Activated T-cell treated with anti-CD3 and anti-CD28 coated beads, Interleukin-2, amount 50 U/mL, for 24 hours (primary cell): ENCODE data around the gene COX19.
A peak's percentile ranks its signal among the peaks of the same experiment; 100 is the strongest.
"Not testable (repeated sequence)": the region's sequence is repeated elsewhere in the genome, so short reads cannot be mapped to it uniquely, and the experiment has no call there.

ENCODE experiments used
- DNase-seq: peaks from one replicate; pipeline ENCODE4 v3.0.0-alpha.2; 2020
- H3K27ac Mint-ChIP-seq: 2 replicates; pipeline ENCODE4 v1.8.0; 2020; ENCODE audit warnings: mild to moderate bottlenecking, mixed read lengths
- H3K27me3 Mint-ChIP-seq: 2 replicates; pipeline ENCODE4 v1.8.0; 2020; ENCODE audit warnings: mixed read lengths
- H3K36me3 Mint-ChIP-seq: 2 replicates; pipeline ENCODE4 v1.8.0; 2020; ENCODE audit warnings: low read depth, mixed read lengths
- H3K4me1 Mint-ChIP-seq: 2 replicates; pipeline ENCODE4 v1.8.0; 2020; ENCODE audit warnings: low read depth, mixed read lengths
- H3K4me3 Mint-ChIP-seq: 2 replicates; pipeline ENCODE4 v1.8.0; 2020; ENCODE audit warnings: mild to moderate bottlenecking, moderate library complexity, mixed read lengths
- H3K9me3 Mint-ChIP-seq: 2 replicates; pipeline ENCODE4 v1.8.0; 2020; ENCODE audit warnings: mixed read lengths

Gene COX19

DNA sequence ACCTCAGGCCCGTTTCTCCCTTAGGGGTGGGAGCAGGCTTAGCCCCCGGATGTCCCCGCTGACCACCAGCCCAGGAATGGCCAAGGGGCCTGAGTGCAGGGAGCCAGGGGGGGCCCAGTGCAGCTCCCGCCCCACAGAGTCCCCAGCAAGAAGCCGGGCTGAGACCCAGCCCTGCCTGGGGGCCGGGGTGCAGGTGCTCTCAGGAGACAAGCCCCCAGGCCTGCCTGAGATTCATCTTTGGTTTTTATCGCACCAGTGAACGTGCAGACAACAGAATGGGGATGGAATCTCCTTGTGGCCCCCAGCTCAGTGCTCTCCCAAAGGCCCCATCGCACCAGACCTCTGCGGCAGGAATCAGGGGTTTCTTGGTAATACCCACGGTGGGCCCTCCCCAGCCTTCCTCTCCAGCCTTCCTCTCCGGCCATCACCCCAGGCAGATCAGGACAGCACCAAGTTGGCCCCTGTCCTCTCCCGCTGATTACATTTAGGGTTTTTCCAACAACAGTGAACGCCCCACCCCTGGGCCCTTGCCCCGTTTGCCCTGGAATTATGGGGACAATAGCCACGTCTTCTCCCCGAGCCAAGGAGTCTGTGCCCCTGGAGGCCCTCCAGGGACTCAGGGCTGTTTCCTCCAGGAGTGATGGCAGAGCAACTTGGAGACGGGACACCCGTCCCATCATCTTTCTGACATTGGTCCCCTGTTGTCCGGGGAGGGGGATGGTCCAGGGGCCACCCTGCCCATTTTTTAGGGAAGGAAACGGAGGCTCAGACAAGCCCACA is 43.3 kb downstream of the COX19 start:
- no peak for DNase-seq
- H3K9me3 Mint-ChIP-seq: peaks cover 2% of the 10 kb centered on the region
- no peaks in the 10 kb centered on the region for H3K27me3 Mint-ChIP-seq
- peaks cover 54% of the 10 kb centered on the region for H3K36me3 Mint-ChIP-seq
- H3K27ac Mint-ChIP-seq: no peak overlapping the region
- peaks cover 43% of the 10 kb centered on the region for H3K4me1 Mint-ChIP-seq
- H3K4me3 Mint-ChIP-seq: no peak overlapping the region

DNA sequence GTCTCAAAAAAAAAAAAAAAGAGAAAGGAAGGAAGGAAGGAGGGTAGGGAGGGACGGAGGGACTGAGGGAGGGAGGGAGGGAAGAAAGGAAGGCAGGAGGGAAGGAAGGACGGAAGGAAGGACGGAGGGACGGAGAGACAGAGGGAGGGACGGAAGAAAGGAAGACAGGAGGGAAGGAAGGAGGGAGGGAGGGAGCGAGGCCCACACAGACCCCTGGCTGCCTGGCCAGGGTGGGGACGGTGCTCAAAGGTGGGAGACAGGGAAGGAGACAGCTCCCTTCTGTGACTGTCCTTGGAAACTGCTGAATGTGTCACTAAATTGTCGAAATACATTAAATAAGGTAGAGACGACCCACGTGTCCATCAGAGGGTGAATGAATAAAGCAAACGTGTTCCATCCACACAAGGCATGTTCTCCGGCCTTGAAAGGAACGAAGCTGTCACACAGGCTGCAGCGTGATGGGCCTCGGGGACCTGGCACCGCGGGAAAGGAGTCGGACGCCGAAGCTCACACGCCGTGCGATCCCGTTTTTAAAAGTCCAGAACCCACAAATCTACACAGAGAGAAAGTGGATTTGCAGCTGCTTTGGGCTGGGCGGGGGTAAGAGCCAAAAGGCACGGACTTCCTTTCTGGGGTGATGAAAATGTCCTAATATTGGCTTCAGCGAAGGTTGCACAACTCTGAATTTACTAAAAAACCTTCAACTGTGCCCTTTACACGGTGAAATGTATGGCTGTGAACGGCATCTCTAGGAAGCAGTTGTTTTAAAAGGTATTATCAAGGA is 44.2 kb downstream of the COX19 start:
- Mint-ChIP-seq H3K27me3 (no peaks in the 10 kb centered on the region), H3K36me3 (peaks cover 49% of the 10 kb centered on the region), H3K27ac (no peak overlapping the region), H3K4me3 (no peak overlapping the region), H3K9me3 (peaks cover 2% of the 10 kb centered on the region), H3K4me1 (peaks cover 40% of the 10 kb centered on the region)
- peak; percentile 22 for DNase-seq

DNA sequence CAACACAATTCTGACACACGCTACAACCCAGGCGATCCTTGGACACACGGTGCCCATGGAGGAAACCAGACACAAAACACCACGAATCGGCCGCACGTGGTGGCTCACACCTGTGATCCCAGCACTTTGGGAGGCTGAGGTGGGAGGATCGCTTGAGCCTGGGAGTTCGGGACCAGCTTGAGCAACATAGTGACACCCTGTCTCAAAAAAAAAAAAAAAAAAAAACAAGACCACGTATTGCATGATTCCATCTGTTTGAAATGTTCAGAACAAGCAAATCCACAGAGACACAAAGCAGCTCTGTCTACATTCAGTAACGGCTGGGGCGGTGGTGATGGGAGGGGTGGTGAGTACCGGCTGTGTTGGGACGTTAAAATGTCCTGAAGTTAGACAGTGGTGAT is 46.0 kb downstream of the COX19 start:
- Mint-ChIP-seq H3K4me1 (peaks cover 47% of the 10 kb centered on the region), H3K36me3 (peaks cover 41% of the 10 kb centered on the region), H3K27ac (peak overlapping the region; percentile 87), H3K27me3 (no peaks in the 10 kb centered on the region), H3K4me3 (no peak overlapping the region), H3K9me3 (peaks cover 2% of the 10 kb centered on the region)
- DNase-seq: no peak

DNA sequence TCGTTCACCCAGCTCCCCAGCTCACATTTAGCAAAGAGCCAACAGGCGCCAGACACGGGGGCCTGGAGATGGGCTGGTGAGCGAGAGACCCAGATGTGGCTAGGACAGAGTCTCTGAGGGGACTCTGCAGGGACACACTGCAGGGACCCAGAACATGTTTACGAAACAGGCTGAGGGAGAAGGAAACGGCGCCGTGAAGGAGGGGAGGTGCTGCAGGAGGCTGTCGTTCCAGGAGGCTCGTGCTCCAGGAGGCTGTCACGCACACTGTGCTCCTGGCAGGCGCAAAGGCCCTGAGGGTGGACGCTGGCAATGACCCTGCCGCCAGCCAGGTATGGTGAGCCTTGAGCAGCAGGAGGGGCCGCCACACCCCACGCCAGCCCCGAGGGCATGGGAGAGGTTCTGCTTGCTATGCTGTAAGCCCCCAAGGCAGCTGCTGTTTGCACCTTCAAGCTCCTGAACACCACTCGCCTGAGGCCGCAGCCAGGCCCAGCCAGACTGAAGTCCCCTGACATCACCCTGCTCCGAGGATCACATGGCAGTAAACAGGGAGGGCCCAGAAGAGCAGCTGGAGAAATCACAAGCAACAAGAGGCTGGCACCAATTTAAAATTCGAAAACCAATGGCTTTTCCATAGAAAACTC is 48.2 kb downstream of the COX19 start:
- Mint-ChIP-seq H3K27ac (peak overlapping the region; percentile 71), H3K4me3 (no peak overlapping the region), H3K4me1 (peaks cover 61% of the 10 kb centered on the region), H3K27me3 (no peaks in the 10 kb centered on the region), H3K36me3 (peaks cover 33% of the 10 kb centered on the region), H3K9me3 (peaks cover 2% of the 10 kb centered on the region)
- peak; percentile 37 for DNase-seq

DNA sequence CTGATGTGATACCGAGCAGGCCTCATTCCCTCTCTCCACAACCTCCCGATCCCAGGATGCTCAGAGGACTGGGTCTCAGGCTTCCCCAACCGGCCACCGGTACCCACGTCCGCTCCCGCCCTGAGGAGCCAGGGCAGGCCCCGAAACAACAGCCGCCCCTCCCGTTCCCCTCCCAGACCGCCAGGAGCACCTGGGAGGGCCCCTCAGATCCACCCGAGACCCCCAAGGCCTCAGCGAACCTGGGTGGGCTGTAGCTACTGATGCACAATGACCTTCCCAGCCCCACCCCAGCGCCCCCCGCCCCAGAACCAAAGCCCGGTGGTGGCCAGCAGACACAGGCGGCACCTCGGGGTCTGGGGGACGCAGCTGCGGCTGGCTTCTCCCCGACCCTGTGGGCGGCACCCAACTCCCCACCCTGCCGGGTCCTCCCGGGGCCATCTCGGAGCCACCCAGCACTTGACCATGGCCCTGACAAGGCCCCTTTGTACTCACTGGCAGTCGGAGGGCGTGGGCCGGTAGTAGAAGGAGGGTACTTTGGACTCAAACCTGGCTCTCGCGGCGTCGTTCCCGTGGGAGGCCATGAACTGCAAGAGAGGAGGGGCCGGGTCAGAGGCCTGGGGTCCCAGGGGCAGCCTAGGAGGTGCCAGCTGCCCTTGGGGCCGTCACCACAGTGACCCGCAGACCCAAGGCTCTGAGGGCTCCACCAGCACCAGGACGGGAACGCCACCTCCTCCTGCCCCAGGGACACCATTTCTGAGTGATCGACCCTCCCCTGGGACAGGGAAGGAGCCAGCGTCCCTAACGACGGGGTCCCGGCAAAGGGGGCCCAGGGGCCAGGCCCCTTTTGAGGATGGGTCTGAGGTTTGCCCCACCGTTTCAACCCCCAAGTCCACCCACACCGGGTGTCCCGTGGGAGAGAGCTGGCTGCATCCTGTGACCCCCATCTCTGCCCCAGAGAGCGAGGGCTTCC is 49.0 kb downstream of the COX19 start:
- peaks cover 29% of the 10 kb centered on the region for H3K36me3 Mint-ChIP-seq
- H3K4me1 Mint-ChIP-seq: peaks cover 64% of the 10 kb centered on the region
- H3K9me3 Mint-ChIP-seq: peaks cover 2% of the 10 kb centered on the region
- peak overlapping the region; percentile 35 for H3K4me3 Mint-ChIP-seq
- DNase-seq: peak; percentile 32
- peak overlapping the region; percentile 77 for H3K27ac Mint-ChIP-seq
- no peaks in the 10 kb centered on the region for H3K27me3 Mint-ChIP-seq

DNA sequence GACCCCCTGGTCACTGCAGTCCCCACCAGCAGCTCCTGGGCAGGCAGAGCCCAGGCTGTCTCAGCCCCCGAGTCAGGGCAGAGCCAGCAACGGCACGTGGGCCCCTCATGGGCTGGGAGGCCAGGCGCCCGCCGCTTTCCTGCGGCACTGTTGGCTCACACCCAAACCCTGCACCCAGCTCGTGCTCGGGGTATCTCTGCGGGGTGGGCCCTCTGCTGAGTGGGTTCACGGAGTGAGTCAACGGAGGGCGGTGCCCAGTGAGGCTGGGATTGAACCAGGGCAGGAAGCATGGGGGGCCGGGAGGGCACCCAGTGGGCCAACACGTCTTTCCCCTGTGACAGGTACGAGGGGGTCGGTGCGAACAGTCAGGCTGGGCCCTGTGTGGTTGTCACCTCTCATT is 49.7 kb downstream of the COX19 start:
- peaks cover 67% of the 10 kb centered on the region for H3K4me1 Mint-ChIP-seq
- H3K27ac Mint-ChIP-seq: peak overlapping the region; percentile 77

DNA sequence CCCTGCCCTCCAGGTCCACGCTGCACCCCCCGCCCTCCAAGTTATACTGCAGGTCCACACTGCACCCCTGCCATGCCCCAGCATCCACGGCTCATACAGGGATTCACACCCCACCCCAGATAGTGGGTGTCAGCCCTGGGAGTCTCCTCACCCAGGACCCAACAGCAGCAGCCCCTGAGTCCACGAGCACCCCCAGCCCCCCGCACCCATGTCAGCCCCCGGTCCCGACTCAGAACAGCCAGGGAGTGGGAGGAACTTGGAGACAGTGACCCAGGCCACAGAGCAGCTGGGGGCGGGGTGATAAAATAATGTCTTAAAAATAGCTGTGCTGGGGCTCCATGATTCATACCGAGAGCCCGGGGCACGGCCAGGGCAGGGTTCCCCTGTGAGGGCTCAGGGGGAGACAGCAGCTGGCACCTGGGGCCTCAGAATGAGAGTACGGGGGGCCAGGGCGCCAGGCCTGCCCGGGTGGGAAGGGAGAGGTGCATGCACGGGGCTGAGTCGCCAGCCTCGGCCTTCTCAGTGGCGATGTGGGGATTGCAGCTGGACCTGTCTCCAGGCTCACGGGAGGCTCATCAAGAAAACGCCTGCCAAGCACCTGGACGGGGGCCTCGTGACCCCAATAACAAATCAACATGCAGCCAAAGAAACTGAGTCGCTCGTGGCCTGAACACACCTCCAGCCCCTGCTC is 50.7 kb downstream of the COX19 start:
- H3K4me1 Mint-ChIP-seq: peaks cover 66% of the 10 kb centered on the region
- peak; percentile 84 for DNase-seq

More for the DNA sequence above, 49.7 kb downstream of the COX19 start:
- Mint-ChIP-seq H3K4me3 (peak overlapping the region; percentile 35), H3K9me3 (peaks cover 2% of the 10 kb centered on the region), H3K27me3 (no peaks in the 10 kb centered on the region), H3K36me3 (peaks cover 32% of the 10 kb centered on the region)
- peak; percentile 80 for DNase-seq

DNA sequence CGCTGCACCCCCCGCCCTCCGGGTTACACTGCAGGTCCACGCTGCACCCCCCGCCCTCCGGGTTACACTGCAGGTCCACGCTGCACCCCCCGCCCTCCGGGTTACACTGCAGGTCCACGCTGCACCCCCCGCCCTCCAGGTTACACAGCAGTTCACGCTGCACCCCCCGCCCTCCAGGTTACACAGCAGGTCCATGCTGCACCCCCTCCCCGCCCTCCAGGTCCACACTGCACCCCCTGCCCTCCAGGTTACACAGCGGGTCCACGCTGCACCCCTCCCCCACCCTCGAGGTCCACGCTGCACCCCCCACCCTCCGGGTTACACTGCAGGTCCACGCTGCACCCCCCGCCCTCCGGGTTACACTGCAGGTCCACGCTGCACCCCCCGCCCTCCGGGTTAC is 51.3 kb downstream of the COX19 start:
- peaks cover 61% of the 10 kb centered on the region for H3K4me1 Mint-ChIP-seq
- not testable (repeated sequence) for H3K4me3 Mint-ChIP-seq, H3K27me3 Mint-ChIP-seq, H3K27ac Mint-ChIP-seq, DNase-seq, H3K9me3 Mint-ChIP-seq
- peaks cover 24% of the 10 kb centered on the region for H3K36me3 Mint-ChIP-seq

More for the DNA sequence above, 50.7 kb downstream of the COX19 start:
- no peaks in the 10 kb centered on the region for H3K9me3 Mint-ChIP-seq
- peak overlapping the region; percentile 94 for H3K27ac Mint-ChIP-seq
- H3K36me3 Mint-ChIP-seq: peaks cover 28% of the 10 kb centered on the region
- H3K27me3 Mint-ChIP-seq: no peaks in the 10 kb centered on the region
- H3K4me3 Mint-ChIP-seq: peak overlapping the region; percentile 79

DNA sequence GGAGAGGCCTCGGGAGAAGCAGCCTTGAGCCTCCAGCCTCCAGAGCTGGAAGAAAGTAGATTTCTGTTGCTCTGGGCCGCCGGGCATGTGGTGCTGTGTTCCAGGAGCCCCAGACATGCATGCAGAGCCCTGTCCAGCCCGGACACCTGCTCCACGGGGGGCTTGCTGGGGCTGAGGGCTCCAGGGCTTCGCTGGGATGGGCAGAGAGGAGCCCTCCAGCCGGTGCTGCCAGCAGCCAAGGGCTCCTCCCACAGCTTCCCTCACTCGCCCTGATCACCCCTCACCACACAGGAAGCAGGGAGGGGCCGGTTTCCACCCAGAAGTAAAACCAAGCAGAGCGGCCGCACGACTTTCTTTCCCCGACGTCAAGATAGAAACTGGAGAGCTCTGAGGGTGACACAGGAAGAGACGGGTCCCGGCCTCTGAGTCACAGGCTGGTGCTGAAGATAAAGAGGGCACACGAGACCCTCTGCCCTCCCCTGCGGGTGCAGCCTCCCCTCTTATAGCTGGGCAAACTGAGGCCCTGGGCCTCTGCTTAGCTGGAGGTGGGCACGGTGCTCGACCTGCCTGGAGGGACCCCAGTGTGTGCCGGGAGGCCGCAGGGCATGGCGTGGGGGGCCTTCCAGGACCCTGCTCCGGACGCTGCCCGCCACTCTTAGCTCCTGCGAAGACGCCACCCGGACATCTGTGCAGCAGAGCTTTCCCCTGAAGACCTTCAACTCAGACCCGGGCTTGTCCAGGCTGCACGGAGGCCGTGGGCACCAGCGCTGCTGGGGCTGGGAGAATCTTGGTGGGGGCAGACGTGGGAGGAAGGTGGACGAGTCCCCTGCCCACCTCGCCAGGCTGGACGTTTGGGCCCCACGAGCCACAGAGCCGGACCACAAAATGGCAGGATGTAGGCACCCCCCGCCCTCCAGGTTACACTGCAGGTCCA is 52.0 kb downstream of the COX19 start:
- peak overlapping the region; percentile 79 for H3K4me3 Mint-ChIP-seq
- H3K36me3 Mint-ChIP-seq: peaks cover 20% of the 10 kb centered on the region
- no peaks in the 10 kb centered on the region for H3K9me3 Mint-ChIP-seq
- peak overlapping the region; percentile 97 for H3K27ac Mint-ChIP-seq
- peak; percentile 91 for DNase-seq
- H3K27me3 Mint-ChIP-seq: no peaks in the 10 kb centered on the region
- H3K4me1 Mint-ChIP-seq: peaks cover 55% of the 10 kb centered on the region

DNA sequence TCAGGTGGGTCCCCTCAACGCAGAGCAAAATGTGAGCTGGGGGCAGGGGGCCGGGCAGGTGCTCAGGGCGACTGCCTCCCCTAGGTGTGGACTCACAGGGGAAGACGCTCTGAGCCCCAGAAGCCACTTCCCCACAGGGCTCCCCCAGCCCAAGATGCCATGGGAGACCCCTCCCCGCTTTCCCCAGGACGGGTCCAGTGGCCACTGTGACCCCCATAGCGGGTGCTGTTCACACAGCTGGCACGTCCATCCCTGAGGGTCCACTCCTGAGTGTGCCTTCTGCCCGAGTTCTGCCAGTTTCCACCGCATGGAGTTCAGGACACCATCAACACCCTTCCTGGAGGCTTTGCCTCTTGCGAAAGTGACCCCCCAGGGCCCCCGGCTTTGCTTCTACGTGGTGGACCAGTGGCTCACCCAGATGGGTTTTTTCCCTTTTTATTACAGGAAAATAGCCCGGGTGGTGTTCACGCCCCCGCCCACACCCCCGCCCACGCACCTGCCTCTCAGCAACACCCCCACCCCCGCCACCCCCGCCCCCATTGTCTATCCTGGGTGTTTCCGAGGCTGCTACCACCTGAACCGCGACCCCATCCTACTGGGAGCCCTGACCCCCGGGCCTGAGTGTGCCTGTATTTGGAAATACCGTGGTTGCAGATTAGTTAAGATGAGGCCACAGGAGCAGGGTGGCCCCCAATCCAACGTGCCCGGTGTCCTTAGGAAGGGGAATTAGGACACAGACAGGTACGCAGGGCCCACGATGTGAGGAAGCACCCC is 52.8 kb downstream of the COX19 start:
- Mint-ChIP-seq H3K36me3 (peaks cover 23% of the 10 kb centered on the region), H3K27me3 (no peaks in the 10 kb centered on the region), H3K4me1 (peaks cover 52% of the 10 kb centered on the region), H3K9me3 (no peaks in the 10 kb centered on the region), H3K4me3 (peak overlapping the region; percentile 79), H3K27ac (peak overlapping the region; percentile 97)
- peak; percentile 76 for DNase-seq

DNA sequence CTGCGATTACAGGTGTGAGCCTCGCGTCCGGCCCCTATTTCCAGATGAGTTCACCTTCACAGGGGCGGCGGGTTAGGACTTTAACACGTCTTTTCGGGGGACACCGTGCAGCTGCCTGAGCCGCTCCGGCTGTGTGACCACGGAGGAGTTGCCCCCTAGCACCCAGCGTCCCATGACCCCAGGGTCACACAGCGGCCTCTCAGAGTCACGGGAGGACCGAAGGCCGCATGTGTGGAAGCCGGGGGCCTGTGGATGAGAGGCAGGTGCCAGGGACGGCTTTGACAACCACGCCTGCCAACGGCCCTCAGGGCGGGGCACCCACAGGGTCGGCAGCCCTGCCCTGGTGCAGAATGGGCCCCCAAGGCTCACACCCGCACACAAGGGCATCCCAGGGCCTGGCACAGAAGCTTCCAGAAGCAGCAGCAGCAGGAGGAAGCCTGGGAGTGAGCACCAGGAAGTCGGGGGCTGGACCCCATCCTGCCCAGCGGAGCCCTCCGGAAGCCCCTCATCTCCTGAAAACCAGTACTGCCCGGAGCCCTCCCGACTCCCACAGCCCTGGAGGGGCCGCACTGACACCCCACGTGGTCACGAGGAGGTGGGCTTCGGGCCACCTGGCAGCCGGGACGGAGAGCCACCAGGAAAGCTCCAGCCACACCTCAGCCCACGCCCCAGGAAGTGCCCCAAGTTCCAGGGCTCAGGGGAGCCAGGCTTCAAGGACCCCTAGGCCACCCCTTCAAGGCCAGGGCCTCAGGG is 53.6 kb downstream of the COX19 start:
- DNase-seq: peak; percentile 62
- Mint-ChIP-seq H3K27me3 (no peaks in the 10 kb centered on the region), H3K27ac (peak overlapping the region; percentile 86), H3K36me3 (peaks cover 21% of the 10 kb centered on the region), H3K4me1 (peaks cover 46% of the 10 kb centered on the region), H3K9me3 (no peaks in the 10 kb centered on the region), H3K4me3 (peak overlapping the region; percentile 79)
